T1000 (cell line): ENCODE measurements around the gene MTMR3.
"Not testable (repeated sequence)": the region's sequence is repeated elsewhere in the genome, so short reads cannot be mapped to it uniquely, and the experiment has no call there.

Experiments
- DNase-seq: peaks from one replicate; lab custom pipeline; 2025; ENCODE audit warnings: mixed read lengths; lab: John Stamatoyannopoulos, UW

The MTMR3 gene

DNA sequence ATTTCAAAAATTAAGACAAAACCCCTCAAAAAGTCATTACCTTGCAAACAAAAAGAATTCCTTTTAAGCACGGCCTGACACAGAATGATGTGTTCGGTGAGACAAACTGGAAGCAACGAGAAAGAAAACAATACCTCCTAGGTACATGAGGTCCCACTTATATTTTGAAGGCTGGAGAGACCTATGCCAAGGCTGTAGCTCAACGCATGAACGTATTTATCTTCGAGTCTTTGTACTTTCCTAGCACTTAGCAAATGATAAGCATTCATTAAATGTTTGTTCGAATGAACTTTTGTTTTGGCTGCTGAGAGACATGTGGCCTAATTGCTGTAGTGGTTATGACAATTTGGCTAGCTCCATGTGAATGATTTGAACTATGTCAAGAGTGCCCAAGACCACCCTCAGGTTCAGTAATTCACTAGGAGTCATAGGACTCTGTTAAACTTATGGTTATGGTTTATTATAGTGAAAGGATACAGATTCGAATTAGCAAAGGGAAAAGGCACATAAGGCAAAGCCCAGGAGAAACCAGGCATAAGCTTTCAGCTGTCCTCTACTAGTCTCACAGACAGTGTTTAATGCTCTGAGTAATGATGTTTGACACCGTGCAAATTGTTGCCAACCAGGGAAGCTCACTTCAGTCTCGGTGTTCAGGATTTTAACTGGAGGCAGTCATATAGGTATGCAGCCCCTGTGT lies 171.2 kb downstream of the MTMR3 start:
- no peak for DNase-seq

DNA sequence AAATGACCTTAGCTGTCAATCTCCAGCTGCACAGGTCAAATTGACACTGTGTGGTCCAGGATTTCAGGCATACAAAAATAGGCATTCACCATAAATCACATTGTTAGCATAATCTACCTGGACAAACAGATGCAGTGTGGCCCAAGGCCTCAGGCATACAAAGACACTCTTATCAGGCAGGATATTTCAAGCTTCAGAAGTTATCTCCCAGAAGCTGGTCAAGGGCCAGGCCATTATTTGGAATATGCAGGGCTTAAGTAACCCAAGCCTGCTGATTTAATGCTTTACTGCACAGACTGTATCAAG lies 171.7 kb downstream of the MTMR3 start:
- no peak for DNase-seq

- no peak for DNase-seq
These were observed 173.0 kb downstream of the MTMR3 start for GRCh38 chr22:30056015-30056414.

DNA sequence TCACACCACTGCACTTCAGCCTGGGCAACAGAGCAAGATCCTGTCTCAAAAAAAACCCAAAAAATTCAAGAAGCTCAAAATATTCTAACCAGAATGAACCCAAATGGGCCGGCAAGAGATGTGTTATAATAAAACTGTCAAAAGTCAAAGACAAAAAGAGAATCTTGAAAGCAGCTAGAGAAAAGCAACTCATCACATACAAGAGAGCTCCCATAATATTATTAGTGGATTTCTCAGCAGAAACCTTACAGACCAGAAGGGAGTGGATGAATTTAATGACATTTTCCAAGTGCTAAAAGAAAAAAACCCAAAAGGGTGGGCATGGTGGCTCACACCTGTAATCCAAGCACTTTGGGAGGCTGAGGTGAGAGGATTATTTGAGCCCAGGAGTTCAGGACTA lies 174.4 kb downstream of the MTMR3 start:
- DNase-seq, result no peak

- DNase-seq, result not testable (repeated sequence)
These were observed 176.5 kb downstream of the MTMR3 start for GRCh38 chr22:30059346-30060020.

DNA sequence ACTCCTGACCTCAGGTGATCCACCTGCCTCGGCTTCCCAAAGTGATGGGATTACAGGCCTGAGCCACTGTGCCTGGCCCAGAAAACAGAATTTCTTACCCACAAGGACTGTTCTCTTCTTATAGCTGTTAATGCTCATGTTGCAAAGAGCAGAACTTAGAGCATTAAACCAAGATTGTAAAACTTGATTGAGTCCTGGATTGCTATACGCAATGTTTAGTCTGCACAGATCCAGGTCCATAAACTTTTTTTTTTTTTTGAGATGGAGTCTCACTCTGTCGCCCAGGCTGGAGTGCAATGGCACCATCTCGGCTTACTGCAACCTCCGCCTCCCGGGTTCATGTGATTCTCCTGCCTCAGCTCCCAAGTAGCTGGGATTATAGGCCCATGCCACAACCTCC lies 178.1 kb downstream of the MTMR3 start:
- DNase-seq, result not testable (repeated sequence)

- DNase-seq, result no peak
These were observed 179.3 kb downstream of the MTMR3 start for GRCh38 chr22:30062259-30062658.

DNA sequence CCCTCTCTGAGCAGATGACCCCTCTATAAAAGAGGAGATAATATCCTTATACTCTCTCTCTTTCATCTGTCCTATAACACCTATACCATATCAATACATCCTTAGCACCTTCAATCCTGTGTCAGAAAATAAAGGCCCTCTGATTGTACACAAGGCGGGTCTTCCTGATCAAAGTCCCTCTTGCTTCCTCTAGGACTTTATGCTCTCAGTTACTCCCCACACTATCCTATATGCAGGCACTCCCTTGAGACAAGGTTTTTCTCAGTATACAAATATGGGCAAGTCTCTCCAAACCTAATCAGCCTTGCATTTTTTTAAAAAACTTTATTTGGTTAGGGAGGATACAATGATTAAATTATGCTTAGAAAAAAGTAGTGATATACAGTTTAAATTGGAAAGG lies 180.0 kb downstream of the MTMR3 start:
- DNase-seq, result no peak

DNA sequence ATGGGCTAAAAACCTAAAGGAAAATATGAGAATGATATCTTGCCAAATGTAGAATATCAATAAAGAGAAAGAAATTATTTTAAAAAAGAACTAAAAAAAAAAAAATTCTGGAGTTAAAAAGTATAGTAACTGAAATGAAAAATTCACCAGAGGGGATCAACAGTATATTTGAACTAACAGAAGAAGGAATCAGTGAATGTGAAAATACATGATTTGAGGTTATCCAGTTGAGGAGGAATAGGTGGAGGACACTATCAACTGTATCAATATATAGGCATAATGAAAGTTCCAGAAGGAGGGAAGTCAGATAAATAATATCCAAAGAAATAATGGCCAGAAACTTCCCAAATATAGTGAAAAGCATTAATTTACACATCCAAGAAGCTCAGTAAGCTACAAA lies 181.2 kb downstream of the MTMR3 start:
- DNase-seq, result no peak

GRCh38 chr22:30073743-30074142 lies 190.8 kb downstream of the MTMR3 start:
- DNase-seq, result no peak

GRCh38 chr22:30074147-30074546 lies 191.2 kb downstream of the MTMR3 start:
- no peak for DNase-seq

GRCh38 chr22:30074994-30075393 lies 192.0 kb downstream of the MTMR3 start:
- no peak for DNase-seq

GRCh38 chr22:30077279-30077880 lies 194.4 kb downstream of the MTMR3 start:
- DNase-seq, result no peak

- DNase-seq, result no peak
These were observed 195.6 kb downstream of the MTMR3 start for GRCh38 chr22:30078320-30079311.

- no peak for DNase-seq
These were observed 197.1 kb downstream of the MTMR3 start, which contains the start of gene HORMAD2 for GRCh38 chr22:30079952-30080533. HORMAD2 (plus strand) TSS chr22:30080464; CDS start chr22:30093953, 13,489 bp downstream.
